PFSK-1 (cell line): ENCODE measurements around the gene MLPH.

ENCODE experiments used
- FOXP2 ChIP-seq: optimal IDR thresholded peaks from 2 replicates; pipeline ENCODE3; 2011; ENCODE audit warnings: borderline replicate concordance, control low read depth, inconsistent platforms; ENCODE audit not compliant: insufficient read depth; ENCODE audit errors: extremely low read length, extremely low read depth
- POLR2AphosphoS5 ChIP-seq: IDR thresholded peaks from 2 replicates; pipeline ENCODE4 v1.6.1; 2012; ENCODE audit warnings: low read depth, mild to moderate bottlenecking, control low read depth, low read length, moderate library complexity
- REST ChIP-seq, 2 experiments: IDR thresholded peaks; 2 replicates each; pipeline versions ENCODE4 v1.6.1 to v1.8.0; 2011 to 2012; ENCODE audit warnings: low read depth in 2 of 2, low read length in 2 of 2, control low read depth in 1 of 2, inconsistent platforms in 1 of 2, mild to moderate bottlenecking in 1 of 2, moderate library complexity in 1 of 2; ENCODE audit not compliant: insufficient read depth in 1 of 2
- SIN3A ChIP-seq: IDR thresholded peaks from 2 replicates; pipeline ENCODE4 v1.6.1; 2012; ENCODE audit warnings: mild to moderate bottlenecking, low read length, moderate library complexity, borderline replicate concordance; ENCODE audit not compliant: insufficient read depth
- TAF1 ChIP-seq: IDR thresholded peaks from 2 replicates; pipeline ENCODE4 v1.6.1; 2012; ENCODE audit warnings: low read length, control low read depth, borderline replicate concordance; ENCODE audit not compliant: insufficient read depth

MLPH gene

GRCh38 chr2:237464757-237465391 lies 22.2 kb upstream of the MLPH start:
- no peak for TF ChIP-seq REST (IDR thresholded peaks at IDR 0.05; ENCODE audit: insufficient read depth in 1 of 2, low read depth in 2 of 2, low read length in 2 of 2)
- TF ChIP-seq POLR2AphosphoS5: no peak

- TF ChIP-seq REST (IDR thresholded peaks at IDR 0.05; ENCODE audit: insufficient read depth in 1 of 2, low read depth in 2 of 2, low read length in 2 of 2): no peak
- TF ChIP-seq POLR2AphosphoS5: no peak
- no peak for TF ChIP-seq SIN3A
- no peak for TF ChIP-seq FOXP2
- TF ChIP-seq TAF1: no peak
These were observed 21.4 kb upstream of the MLPH start for GRCh38 chr2:237465515-237466148.

- no peak for TF ChIP-seq REST (IDR thresholded peaks at IDR 0.05; ENCODE audit: insufficient read depth in 1 of 2, low read depth in 2 of 2, low read length in 2 of 2)
- no peak for TF ChIP-seq TAF1
- no peak for TF ChIP-seq FOXP2
- TF ChIP-seq SIN3A: no peak
- TF ChIP-seq POLR2AphosphoS5: no peak
These were observed 20.8 kb upstream of the MLPH start for GRCh38 chr2:237466211-237466610.

GRCh38 chr2:237467447-237468179 lies 19.4 kb upstream of the MLPH start:
- no peak for TF ChIP-seq FOXP2
- TF ChIP-seq POLR2AphosphoS5: no peak
- TF ChIP-seq SIN3A: no peak
- TF ChIP-seq REST (IDR thresholded peaks at IDR 0.05; ENCODE audit: insufficient read depth in 1 of 2, low read depth in 2 of 2, low read length in 2 of 2): no peak
- no peak for TF ChIP-seq TAF1
